HG02840 (cell line): ENCODE results near the gene UBE2D2.
"Not testable (repeated sequence)": the region's sequence is repeated elsewhere in the genome, so short reads cannot be mapped to it uniquely, and the experiment has no call there.

Experiments
- ATAC-seq: cut with Tn5 transposase; IDR thresholded peaks from one replicate; pipeline ENCODE4 v1.9.1; 2021; ENCODE audit warnings: mild to moderate bottlenecking, moderate library complexity, moderate number of reproducible peaks; ENCODE audit not compliant: unreplicated experiment, low FRiP score

Gene UBE2D2

DNA sequence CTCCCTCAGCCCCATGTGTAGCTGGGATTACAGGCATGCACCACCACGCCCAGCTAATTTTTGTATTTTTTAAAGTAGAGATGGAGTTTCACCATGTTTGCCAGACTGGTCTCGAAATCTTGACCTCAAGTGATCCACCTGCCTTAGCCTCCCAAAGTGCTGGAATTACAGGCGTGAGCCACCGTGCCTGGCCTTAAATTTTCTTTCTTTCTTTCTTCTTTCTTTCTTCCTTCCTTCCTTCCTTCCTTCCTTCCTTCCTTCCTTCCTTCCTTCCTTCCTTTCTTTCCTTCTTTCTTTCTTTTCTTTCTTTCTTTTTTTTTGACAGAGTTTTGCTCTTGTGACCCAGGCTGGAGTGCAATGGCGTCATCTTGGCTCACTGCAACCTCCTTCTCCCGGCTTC, 14.5 kb upstream of the UBE2D2 start:
- ATAC-seq, result not testable (repeated sequence)

DNA sequence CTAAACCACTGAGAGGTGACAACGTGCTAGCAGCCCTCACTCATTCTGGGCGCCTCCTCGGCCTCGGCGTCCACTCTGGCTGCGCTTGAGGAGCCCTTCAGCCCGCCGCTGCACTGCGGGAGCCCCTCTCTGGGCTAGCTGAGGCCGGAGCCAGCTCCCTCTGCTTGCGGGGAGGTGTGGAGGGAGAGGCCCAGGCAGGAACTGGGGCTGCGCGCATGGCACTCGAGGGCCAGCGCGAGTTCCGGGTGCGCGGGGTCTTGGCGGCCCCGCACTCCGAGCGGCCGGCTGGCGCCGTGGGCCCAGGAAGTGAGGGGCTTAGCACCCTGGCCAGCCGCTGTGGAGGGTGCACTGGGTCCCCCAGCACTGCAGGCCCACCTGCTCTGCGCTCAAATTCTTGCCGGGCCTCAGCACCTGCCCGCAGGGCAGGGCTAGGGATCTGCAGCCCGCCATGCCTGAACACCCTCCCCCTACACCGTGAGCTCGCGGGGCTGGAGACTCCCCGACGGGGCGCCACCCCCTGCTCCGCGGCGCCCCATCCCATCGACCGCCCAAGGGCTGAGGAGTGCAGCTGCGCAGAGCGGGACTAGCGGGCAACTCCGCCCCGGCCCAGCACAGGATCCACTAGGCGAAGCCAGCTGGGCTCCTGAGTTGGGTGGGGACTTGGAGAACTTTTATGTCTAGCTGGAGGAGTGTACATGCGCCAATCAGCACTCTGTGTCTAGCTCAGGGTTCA, 11.8 kb upstream of the UBE2D2 start:
- no peak for ATAC-seq

DNA sequence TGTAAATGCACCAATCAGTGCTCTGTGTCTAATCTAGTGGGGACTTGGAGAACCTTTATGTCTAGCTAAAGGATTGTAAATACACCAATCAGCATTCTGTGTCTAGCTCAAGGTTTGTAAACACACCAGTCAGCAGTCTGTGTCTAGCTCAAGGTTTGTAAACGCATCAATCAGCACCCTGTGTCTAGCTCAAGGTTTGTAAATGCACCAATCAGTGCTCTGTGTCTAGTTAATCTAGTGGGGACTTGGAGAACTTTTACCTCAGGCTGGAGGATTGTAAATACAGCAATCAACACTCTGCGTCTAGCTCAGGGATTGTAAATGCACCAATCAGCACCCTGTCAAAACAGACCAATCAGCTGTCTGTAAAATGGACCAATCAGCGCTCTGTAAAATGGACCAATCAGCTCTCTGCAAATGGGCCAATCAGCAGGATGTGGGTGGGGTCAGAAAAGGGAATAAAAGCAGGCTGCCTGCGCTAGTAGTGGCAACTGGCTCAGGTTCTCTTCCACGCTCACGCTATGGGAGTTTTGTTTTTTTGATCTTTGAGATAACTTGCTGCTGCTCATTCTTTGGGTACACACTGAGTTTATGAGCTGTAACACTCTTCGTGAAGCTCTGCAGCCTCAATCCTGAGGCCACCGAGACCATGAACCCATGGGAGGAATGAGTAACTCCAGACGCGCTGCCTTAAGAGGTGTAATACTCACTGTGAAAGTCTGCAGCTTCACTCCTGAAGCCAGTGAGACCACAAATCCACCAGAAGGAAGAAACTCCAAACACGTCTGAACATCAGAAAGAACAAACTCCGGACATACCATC, 10.9 kb upstream of the UBE2D2 start:
- ATAC-seq, result not testable (repeated sequence)

DNA sequence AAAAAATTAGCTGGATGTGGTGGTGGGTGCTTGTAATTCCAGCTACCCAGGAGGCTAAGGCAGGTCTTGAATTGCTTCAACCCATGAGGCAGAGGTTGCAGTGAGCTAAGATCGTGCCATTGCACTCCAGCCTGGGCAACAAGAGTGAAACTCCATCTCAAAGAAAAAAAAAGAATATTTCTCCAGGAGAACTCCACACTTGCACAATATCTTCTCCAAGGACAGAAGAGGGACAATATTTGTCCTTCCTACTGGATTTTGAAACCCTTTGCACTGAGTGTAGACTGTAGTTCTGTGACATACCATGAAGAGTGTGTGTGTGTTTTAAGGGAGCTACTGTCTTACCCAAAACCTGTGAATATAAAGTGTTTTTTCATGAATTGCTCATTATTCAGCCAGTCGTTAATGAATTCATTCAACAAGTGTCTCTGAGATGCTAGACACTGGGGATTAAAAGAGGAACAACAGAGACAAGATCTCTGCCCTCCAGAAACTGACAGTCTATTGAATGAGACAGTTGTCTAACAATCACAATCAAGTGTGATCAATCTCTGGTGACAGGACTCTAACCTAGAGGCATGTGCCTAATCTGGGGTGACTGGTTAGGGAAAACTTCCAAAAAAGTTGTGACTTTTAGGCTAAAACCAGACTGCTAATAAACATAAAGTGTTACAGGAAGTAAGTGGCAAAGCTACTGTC, 9.8 kb upstream of the UBE2D2 start:
- no peak for ATAC-seq

DNA sequence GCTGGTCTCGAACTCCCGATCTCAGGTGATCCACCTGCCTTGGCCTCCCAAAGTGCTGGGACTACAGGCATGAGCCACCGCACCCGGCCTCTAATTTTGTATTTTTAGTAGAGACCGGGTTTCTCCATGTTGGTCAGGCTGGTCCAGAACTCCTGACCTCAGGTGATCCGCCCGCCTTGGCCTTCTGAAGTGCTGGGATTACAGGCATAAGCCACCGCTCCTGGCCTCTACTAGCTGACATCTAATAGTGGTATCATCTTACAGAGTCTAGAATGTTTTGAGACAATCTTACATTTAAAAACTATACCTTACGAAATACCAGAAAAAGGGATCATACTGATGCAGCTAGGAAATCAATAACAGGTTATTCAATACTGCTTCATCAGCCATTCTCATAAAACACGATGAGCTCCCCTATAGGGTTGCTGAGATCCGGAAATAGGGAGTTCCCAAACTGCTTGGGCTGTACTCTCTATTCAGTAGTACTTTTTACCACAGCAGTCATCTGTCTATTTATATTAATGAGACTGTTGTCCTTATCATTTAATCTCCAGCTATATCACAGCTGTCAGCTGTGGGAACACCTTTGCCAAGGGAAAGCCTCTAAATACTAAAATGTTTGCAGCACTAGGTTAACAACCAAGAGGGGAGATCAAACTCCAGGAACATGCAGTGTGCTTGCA, 8.1 kb upstream of the UBE2D2 start:
- ATAC-seq, result no peak

DNA sequence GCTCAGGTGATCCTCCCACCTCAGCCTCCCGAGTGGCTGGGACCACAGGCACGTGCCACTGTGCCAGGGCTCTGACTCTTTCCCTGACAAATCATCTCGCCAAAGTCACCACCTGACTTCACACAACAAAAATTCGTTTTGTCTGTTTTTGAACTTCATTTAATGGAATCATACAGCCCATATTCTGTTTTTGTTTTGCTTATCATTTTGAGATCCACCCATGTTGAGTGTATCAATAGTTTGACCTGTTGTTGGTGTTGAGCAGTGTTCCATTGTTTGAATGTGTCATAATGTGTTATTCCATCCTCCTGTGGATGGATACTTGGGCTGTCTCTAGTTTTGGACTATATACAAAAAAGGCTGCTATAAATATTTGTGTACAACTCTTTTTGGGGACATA, 6.9 kb upstream of the UBE2D2 start:
- no peak for ATAC-seq

DNA sequence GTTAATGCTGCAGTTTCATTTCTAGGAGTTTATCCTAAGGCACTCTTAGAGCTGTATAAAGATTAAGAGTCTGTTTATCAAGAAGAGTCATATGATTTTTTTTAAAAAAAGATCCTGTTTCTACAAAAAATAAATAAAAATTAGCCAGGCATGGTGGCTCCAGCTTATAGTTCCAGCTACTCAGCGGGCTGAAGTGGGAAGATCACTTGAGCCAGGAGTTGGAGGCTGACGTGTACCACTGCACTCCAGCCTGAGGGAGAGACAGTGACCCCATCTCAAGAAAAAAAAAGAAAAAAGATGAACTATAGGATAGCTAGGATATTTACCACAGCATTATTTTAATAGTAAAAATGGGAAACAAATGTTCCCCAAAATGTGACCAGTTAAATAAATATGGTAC, 3.3 kb upstream of the UBE2D2 start:
- no peak for ATAC-seq

DNA sequence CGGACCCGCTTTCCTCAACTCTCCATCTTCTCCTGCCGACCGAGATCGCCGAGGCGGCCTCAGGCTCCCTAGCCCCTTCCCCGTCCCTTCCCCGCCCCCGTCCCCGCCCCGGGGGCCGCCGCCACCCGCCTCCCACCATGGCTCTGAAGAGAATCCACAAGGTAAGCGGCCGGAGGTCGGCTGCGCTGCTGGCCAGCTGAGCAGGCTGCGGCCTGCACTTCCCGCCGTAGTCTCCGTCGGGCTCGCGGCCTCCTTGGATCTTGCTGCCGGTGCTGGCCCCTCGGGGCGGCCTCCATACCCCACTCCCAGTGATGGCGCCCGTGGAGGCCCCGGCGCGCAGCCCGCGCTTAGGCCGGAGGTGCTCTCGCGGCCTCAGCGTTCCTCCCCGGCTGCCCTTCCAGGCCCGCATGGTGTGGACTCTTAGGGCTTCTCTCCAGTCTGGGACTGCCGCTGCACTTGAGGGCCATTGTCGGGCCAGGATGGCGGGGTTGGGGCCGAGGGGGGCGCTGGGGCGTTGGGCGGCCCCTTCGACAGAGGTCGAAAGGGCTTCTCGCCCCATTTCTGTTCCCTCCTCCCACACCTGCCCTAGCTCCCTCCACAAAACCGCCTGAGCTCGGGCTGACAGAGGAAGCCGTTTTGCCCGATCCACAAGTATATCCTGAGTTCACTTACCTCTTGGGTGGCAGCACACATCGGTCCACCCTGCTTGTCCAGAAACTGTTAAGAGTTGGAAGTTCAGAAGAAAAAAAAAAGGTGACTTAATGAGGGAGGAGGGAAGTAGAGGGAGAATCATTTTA, 714 bp downstream of the UBE2D2 start:
- peak; percentile 20 for ATAC-seq

DNA sequence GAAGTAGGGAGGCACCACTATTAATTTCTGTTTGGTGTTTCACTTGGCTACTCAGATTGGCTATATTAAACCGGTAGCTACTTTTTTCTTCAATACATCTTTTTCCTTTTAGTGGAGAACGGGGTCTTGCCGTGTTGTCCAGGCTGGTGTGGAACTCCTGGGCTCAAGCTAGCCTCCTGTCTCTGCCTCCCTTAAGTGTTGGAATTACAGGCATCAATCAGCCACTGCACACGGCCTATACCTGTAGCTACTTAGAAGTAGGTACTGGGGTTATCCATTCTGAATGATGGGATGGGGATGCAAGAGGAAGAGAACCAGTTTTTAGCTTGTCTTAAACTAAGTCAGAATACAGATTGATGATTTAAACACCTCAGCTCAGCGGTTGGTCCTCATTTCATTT, 1.7 kb downstream of the UBE2D2 start:
- ATAC-seq, result no peak

DNA sequence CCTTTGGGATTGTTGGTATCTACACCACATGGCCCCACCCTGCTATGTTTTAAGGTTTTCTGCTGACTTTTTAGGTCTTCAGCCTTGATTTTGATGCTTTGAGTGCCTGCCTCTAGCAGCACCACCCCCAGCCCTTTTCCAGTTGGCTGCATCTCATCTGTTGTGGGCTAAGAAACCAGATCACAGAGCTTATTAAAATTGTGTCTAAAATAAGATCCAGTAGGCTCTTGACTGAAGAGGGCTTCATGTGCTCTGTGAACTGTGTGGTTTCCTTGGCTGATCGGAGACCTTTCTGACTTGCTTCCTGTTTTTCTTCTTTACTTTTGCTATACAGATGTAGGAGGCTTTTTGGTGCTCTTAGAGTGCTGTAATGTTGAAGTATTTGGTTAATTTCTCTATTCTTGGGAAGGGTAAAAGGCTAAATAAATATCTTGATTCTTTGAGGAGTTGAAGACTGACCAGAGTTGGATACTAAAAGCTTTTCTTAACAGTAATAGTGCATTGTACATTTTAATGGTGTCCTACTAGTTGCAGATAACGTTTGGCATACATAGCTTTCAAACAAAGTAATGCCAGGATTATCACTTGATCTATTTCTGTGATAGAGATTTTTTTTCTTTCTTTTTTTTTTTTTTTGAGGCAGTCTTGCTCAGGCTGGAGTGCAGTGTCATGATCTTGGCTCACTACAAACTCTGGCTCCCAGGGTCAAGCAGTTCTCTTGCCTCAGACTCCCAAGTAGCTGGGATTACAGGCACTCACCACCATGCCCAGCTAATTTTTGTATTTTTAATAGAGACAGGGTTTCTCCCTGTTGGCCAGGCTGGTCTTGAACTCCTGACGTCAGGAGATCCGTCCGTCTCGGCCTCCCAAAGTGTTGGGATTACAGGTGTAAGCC, 4.5 kb downstream of the UBE2D2 start:
- ATAC-seq, result peak; percentile 35

DNA sequence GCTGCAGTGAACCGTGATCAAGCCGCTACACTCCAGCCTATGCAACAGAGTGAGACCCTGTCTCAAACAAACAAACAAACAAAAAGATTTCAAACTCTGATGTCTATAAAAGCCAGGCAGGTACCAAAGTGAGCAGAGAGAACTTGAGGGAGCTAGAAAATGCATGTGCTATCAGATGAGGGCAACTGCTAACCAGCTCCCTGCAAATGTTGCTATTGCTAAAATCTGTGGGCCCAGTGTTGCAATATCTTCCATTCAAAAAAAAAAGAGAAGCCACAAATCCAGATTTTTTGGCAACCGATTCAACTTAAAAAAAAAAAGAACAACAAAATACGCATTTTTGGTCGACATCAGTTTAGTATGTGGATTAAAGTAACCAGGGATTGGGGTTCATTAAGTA, 5.5 kb downstream of the UBE2D2 start:
- ATAC-seq, result no peak

DNA sequence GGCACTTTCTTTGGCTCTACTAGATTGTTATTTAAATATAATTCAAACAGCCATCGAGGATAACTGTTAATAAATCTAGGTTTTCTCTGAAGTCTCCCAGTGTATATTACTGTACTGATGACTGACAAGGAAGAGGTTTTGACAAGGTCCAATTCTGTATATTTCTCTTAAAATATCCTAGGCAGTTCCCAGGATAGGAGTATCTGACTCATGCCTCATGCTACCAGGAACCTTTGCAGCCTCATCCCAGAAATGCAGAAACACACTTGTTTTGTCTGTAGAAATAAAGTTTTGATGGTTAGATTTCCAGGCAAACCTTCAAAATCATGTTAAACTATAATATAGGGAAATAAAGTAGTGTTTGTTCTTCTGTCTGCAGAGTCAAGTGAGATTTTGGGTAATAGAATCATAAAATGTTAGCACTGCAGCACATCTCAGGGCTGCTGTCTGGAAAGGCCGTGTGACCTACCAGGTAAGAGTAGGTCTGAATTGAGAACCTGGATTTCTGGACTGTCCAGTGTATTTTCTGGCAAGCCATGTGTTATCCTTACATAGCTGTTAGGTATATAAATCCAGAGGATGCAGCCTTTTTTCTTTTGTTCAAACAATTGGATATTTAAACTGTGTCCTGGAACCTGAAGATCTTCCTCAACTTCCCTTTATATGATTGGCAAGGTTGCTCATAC, 8.3 kb downstream of the UBE2D2 start:
- no peak for ATAC-seq

DNA sequence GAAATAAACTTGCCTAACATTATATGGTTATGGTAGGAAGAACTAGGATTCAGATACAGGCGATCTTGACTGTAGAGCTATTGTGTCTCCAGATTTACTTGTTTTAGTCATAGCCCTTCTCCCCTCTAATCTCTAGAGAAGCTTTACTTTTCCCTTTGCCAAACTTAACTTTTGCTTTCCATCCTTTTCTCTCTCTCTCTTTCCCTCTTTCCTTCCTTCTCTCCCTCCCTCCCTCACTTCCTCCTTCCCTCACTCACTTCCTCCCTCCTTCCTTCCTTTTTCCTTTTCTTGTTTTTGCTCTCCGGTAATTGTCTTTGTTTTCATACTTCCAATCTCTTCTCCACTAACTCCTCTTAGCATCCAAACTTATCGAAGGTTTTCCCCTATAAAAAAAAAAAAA, 10.4 kb downstream of the UBE2D2 start:
- no peak for ATAC-seq

DNA sequence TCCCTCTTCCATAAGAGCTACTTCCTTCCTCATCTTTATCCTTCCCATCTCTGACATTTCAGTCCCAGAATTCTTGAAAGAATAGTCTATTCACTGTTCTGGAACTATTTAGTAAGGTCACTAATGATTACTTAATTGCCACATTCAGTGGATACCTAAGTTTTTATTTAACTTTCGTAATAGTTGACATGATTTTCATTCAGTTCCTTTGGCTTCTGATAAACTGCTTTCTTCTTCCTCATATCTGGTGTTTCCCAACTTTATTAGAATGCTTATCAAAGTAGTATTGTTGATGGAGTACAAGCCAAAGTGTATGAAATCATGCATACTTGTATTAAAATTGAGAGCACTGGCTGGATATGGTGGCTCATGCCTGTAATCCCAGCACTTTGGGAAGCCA, 10.8 kb downstream of the UBE2D2 start:
- no peak for ATAC-seq

DNA sequence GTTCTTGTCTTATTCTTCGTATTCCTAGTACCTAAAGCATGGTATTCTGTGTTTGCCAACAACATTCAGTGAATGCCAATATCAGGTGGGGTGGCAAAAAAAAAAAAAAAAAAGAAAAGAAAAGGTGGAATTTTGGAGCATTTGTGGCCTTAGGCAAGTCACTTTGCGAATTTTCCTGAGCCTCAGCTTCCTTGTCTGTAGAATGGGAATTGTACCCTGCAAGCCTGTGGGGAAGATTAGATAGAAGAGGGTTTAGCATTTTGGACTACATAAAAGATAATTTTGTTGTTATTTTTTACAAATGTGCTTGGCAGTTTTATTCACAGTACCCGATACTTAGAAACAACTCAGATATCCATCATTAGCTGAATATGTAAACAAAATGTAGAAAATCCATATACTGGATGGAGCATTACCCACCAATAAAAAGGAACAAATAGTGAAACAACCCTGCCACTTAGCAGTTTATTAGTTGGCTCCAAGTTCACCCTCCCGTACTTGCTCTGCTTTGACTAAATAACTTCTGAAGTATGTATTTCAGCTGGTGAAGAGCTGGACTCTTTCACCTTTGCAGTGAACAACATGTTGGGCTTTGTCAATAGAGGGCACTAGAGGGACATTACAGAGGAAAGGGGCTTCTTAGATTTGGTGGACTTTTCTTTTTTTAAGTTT, 13.6 kb downstream of the UBE2D2 start:
- no peak for ATAC-seq

DNA sequence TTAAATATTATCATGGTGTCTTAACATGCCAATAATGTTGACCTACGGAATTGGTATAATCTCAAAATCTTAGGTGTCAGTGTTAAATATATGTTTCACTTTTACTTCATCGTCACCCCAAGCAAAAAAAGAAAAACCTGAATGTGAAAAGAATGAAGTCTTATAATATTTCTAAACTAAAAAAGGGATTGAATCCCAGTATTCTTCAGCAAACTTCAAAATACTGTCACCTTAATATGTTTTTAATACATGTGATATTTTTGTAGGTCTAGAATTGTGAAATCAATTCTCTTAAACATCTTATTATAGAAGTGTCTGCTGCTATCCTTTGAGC, 14.1 kb downstream of the UBE2D2 start:
- no peak for ATAC-seq

DNA sequence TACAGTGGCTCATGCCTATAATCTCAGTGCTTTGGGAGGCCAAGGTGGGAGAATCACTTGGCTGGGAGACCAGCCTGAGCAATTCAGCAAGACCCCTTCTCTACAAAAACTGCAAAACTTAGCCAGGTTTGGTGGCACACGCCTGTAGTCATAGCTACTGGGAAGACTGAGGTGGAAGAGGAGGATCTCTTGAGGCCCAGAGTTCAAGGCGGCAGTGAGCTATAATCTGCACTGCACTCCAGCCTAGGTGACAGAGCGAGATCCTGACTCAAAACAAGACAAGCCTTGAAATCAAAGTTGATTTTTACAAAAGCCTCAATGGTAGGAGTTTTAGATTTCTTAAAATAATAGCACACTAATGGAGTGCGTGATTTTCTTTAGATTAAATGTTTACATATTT, 14.6 kb downstream of the UBE2D2 start:
- ATAC-seq, result no peak

DNA sequence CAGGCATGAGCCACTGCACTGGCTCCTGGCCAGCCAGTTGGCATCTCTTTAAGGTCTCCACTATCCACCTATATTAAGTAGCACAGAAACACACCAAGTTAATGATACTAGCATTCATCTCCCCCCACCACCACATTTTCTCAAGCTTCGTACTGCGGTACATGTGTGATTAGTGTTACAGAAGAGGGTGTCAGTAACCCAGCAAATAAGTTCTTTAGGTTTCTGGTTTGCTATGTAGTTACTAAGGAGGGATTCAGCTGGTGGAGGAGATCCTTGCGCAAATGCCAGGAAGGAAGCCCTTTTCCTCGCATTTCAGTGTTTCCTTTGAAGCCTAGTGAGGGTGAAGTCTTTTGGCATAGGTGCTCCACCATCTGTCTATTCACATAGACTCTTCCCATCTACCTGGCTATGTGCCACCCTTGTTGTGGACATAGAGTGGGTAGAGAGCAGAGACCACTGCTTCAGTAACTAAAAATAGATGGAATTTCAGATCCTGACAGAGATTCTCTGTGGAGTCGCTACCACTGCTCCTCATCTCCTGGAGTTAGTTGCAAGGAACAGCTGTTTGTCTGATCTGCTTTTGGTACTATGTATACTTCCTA, 16.7 kb downstream of the UBE2D2 start:
- no peak for ATAC-seq
